ENCODE results near the gene UBALD1. TPM values are rescaled to one million over a fixed set of nuclear protein-coding genes. Genes with fewer than 3 reads are reported as not detected.

The UBALD1 gene
- total and polyA plus RNA-seq, 12 donors = 3.7 to 92.7 (median 18.9) TPM

- intact Hi-C loops (cut with DNase I) = no loop called here
- Histone ChIP-seq H3K27me3 (no peaks in the 10 kb centered on the region), H3K4me3 (peak overlapping the region; percentile 34 to 100 (median 62)), H3K36me3 (replicated peaks in 1 of 2) (peaks cover 0 to 4% of the 10 kb centered on the region in 2 donors), H3K4me1 (replicated peaks in 1 of 2) (peaks cover 19 to 47% of the 10 kb centered on the region in 2 donors), H3K27ac (peak overlapping the region in 4 of 5 donors; percentile 73 to 95 (median 86)), H3K9me3 (replicated peaks in 1 of 3) (no peaks in the 10 kb centered on the region)
- 0 to 1% (median 0%) methylated on average over 3 to 92 of the region's 92 CpGs for WGBS, 4 donors
- TF ChIP-seq POLR2A (IDR thresholded peaks at IDR 0.05) = no peak
- TF ChIP-seq, protein P1, sequence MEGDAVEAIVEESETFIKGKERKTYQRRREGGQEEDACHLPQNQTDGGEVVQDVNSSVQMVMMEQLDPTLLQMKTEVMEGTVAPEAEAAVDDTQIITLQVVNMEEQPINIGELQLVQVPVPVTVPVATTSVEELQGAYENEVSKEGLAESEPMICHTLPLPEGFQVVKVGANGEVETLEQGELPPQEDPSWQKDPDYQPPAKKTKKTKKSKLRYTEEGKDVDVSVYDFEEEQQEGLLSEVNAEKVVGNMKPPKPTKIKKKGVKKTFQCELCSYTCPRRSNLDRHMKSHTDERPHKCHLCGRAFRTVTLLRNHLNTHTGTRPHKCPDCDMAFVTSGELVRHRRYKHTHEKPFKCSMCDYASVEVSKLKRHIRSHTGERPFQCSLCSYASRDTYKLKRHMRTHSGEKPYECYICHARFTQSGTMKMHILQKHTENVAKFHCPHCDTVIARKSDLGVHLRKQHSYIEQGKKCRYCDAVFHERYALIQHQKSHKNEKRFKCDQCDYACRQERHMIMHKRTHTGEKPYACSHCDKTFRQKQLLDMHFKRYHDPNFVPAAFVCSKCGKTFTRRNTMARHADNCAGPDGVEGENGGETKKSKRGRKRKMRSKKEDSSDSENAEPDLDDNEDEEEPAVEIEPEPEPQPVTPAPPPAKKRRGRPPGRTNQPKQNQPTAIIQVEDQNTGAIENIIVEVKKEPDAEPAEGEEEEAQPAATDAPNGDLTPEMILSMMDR (IDR thresholded peaks at IDR 0.05) = no peak
- peak in 5 of 7 donors; percentile 35 to 71 (median 46) for DNase-seq
Observed at GRCh38 chr16:4613636-4614570, 785 bp downstream of the UBALD1 start.

DNA sequence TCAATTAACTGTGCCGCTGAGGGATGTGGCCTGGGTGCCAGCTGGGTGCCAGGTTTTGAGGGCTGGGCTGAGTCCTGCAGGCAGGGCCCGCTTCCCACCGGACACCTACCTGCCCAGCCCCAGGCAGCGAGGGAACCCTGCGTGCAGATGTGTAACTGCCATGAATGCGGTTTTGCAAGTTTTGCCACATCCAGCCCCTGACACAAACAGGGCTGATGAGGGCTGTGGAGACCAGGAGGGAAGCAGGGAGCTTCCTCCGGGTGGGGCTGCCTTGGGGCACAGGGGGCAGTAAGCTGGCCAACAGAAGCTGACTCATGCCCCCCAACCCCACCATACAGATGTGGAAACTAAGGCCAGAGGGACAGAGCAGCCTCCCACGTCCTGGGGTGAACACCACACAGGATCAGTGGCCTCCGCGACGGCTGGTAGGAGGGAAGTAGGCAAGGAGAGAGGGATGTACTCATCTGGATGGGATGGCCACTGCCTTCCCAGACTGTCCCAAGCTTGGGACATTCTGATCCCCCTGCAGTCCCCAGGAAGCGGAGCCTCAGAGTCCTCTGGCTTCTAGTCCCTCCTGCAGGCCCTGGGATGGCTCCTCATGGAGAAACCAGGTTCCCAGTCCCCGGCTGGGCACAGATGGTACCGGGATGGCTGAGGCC is 1.6 kb downstream of the UBALD1 start:
- H3K4me3 ChIP-seq = peak overlapping the region in 2 of 4 donors; percentile 62 to 100
- H3K4me1 ChIP-seq (replicated peaks in 1 of 2) = peaks cover 19 to 47% of the 10 kb centered on the region in 2 donors
- no peaks in the 10 kb centered on the region for H3K27me3 ChIP-seq
- intact Hi-C loops (cut with DNase I) = no loop called here
- H3K36me3 ChIP-seq (replicated peaks in 1 of 2) = peaks cover 0 to 10% of the 10 kb centered on the region in 2 donors
- H3K9me3 ChIP-seq (replicated peaks in 1 of 3) = no peaks in the 10 kb centered on the region
- no peak for DNase-seq
- no peak overlapping the region for H3K27ac ChIP-seq
- no peak for TF ChIP-seq POLR2A (IDR thresholded peaks at IDR 0.05)
- TF ChIP-seq, protein P1 (IDR thresholded peaks at IDR 0.05) = no peak
- WGBS, 4 donors = 43 to 66% (median 51%) methylated on average over 6 to 14 of the region's 14 CpGs

DNA sequence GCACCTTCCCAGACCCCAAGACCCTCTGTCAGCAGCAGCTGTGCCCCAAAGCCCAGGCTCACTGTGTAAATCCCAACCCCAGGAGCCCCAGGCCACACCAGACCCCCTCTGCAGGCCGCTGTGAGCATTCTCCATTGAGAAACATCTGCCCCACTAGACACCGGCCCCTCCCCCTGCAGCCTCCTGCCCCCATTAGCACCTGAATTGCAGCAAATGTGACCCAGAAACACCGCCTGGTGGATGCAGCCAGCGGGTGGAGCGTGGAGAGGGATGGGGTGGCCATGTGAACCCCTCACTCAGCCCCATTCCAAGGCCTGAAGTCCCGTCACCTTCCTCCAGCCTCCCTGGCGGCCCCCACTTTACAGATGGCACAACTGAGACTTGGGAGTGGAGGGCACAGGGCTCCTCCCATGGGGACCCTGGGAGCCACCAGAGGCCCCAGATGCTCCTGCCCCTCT is 2.2 kb downstream of the UBALD1 start:
- Histone ChIP-seq H3K36me3 (replicated peaks in 1 of 2) (peaks cover 0 to 16% of the 10 kb centered on the region in 2 donors), H3K27ac (no peak overlapping the region), H3K4me3 (no peak overlapping the region), H3K9me3 (replicated peaks in 1 of 3) (no peaks in the 10 kb centered on the region), H3K27me3 (no peaks in the 10 kb centered on the region), H3K4me1 (replicated peaks in 1 of 2) (peaks cover 19 to 42% of the 10 kb centered on the region in 2 donors)
- no peak for DNase-seq
- WGBS, 4 donors = 90 to 93% (median 92%) methylated on average over 6 to 7 of the region's 7 CpGs
- TF ChIP-seq POLR2A (IDR thresholded peaks at IDR 0.05) = no peak
- TF ChIP-seq, protein P1 (IDR thresholded peaks at IDR 0.05) = no peak
- intact Hi-C loops (cut with DNase I) = no loop called here
